ENCODE measurements around the gene BST1.

BST1 gene

DNA sequence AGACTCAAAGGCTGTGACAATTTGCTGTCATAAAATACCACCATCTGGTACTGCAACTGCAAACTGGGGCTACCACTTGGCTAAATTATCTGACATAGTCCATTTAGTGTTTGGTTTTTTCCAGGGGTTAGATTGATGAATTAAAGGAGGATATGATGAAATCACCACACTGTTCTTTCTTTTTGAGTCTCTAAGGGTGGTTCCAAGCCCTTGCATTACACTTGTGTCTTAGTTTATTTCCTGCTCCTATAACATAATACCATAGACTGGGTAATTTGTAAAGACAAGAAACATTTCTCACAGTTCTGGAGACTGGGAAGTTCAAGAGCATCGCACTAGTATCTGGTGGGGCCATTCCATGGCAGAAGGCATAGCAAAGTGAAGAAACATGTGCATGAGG is 43.2 kb downstream of the BST1 start:
- TF ChIP-seq, protein P1, sequence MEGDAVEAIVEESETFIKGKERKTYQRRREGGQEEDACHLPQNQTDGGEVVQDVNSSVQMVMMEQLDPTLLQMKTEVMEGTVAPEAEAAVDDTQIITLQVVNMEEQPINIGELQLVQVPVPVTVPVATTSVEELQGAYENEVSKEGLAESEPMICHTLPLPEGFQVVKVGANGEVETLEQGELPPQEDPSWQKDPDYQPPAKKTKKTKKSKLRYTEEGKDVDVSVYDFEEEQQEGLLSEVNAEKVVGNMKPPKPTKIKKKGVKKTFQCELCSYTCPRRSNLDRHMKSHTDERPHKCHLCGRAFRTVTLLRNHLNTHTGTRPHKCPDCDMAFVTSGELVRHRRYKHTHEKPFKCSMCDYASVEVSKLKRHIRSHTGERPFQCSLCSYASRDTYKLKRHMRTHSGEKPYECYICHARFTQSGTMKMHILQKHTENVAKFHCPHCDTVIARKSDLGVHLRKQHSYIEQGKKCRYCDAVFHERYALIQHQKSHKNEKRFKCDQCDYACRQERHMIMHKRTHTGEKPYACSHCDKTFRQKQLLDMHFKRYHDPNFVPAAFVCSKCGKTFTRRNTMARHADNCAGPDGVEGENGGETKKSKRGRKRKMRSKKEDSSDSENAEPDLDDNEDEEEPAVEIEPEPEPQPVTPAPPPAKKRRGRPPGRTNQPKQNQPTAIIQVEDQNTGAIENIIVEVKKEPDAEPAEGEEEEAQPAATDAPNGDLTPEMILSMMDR (IDR thresholded peaks at IDR 0.05; ENCODE audit: extremely low read depth, missing control alignments), result no peak
- no peak for DNase-seq (ENCODE audit: low spot score)

DNA sequence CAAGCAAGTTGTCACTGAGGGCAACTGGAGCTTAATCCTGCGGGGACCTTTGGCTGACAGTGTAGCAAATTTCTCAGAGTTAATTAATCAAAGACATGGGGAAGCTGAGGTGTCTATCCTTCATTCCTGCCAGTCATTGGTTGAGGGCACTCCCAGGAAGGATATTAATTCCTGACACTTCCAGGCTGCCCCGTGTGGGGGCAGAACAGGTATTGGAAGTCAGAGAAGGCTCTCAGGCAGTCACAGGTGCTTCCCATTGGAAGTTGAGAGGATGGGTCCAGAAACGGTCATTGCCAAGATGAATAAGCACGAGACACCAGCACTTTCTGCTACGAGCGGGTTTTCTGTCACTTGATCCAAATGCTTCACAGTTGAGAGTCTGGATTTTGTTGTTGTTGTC is 46.1 kb downstream of the BST1 start:
- DNase-seq (ENCODE audit: low spot score), result no peak
- TF ChIP-seq, protein P1 (IDR thresholded peaks at IDR 0.05; ENCODE audit: extremely low read depth, missing control alignments), result no peak

DNA sequence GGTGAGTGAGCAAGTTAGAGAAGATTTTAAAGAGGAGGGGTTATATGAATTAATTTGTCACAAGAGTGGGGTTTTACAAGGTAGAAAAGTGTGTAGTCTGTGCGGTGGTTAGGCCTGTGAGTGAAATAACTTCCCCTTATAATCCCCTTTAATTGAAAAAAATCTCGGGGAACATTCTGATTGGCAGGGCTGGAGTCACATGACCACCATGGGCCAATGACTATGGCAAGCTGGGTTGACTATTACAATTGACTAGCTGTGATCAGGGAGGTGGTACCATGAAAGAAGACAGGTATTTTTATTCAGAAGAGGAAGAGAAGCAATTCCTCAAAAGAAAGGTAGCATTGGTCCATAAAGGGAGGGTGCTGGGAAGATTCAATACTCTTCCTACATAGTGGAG is 48.3 kb downstream of the BST1 start:
- TF ChIP-seq, protein P1 (IDR thresholded peaks at IDR 0.05; ENCODE audit: extremely low read depth, missing control alignments), result no peak
- no peak for DNase-seq (ENCODE audit: low spot score)

DNA sequence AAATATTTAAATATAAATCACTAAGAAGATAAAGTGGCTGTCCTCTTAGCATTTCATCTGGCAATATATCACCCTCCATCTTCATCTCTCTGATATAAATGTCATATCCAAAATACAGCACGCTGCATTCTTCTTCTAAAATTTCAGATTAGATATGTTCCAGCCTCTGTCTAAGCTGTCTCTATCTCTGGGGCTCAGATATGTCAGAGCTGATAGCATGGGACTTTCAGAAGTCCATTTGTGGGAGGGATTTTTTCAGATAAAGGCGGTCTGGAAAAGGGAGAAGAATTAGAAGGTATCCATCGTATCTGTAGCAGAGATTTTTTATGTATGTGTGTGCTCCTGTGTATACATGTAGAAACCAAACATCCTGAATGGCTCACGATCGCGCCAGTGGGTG is 50.2 kb downstream of the BST1 start:
- TF ChIP-seq, protein P1 (IDR thresholded peaks at IDR 0.05; ENCODE audit: extremely low read depth, missing control alignments), result no peak
- DNase-seq (ENCODE audit: low spot score), result no peak

DNA sequence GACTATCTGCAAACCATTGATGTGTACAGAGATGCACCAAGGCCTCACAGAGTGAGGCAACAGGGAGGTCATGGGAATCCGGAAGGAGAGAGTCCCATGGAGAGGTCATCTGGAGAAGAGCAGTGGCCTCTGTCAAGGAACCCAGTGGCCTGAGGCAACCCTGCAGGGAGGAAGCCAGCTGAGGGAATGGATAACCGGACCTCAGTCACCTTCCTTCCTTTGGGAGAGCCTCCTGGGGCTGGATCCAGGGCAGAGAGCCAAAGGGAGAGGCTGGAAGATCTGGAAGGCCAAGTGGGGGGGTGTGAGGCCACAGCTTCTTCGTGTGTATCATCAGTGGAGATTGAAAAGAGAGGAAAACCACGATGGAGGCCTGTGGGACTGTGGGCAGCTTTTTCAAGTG is 50.9 kb downstream of the BST1 start:
- no peak for DNase-seq (ENCODE audit: low spot score)
- TF ChIP-seq, protein P1 (IDR thresholded peaks at IDR 0.05; ENCODE audit: extremely low read depth, missing control alignments), result no peak

DNA sequence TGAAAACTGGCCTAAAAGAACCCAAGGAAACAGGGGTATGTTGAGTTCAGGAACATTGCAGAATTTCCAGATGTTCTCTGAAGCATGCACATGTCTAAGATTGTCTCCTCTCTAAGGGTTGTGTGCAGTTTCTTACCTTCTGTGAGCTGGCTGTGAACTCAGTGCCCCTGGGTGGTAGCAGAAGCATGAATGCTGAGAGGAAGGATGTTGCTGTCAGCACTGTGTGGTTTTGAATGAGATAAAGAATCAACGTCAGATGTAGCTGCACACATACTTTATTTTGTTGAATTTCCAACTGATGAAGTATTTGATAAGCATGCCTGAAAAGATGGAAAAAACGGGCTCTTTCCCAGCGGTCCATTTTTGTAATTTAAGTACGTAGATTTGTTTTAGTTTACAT is 51.5 kb downstream of the BST1 start:
- TF ChIP-seq, protein P1 (IDR thresholded peaks at IDR 0.05; ENCODE audit: extremely low read depth, missing control alignments), result no peak
- no peak for DNase-seq (ENCODE audit: low spot score)

DNA sequence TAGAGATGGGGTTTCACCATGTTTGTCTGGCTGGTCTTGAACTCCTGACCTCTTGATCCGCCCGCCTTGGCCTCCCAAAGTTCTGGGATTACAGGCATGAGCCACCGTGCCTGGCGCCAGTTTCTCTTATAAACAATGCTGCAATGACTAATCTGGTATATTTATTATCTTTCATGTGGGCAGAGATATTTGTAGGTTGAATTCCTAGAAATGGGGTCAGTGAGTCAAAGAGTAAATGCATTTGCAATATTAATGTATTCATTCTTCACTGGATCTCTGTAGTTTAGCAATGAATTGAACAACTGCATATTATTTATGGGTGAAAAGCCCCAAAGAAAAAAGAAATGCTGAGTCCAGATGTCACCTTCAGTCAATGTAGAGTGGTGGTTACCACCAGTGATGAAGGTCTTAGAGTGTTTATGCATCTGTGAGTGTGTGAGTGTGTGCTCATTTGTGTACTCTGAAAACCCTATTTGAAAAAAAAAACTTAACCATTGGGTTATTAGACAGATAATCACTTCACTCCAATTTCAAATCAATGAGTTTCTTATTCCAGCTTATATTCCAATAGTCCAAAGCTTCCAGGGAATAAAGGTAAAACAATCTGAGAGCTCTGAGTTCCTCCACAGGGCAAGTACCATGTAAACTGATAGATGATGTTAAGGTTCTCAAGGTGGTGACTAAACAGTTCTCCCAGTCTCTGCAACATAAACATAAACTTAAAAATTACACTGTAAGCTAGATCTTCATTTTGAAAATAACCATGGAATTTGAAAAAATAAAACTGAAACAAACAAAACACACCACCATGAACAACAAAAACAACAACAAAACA is 52.7 kb downstream of the BST1 start:
- DNase-seq (ENCODE audit: low spot score), result no peak
- TF ChIP-seq, protein P1 (IDR thresholded peaks at IDR 0.05; ENCODE audit: extremely low read depth, missing control alignments), result no peak

Measured in GM20000 (cell line).